ENCODE measurements around the gene LYRM2.

Gene LYRM2

GRCh38 chr6:89591745-89592144, 46.8 kb downstream of the LYRM2 start:
- Histone ChIP-seq H3K4me3 (ENCODE audit: low read depth, low read length) (no peak overlapping the region), H3K36me3 (ENCODE audit: control insufficient read depth, insufficient read depth, low read length) (no peaks in the 10 kb centered on the region), H3K9ac (ENCODE audit: low read length) (no peak overlapping the region), H3K4me1 (ENCODE audit: control insufficient read depth, insufficient read depth, low read length) (peaks cover 17% of the 10 kb centered on the region), H3K27me3 (ENCODE audit: control insufficient read depth, insufficient read depth, low read length) (no peaks in the 10 kb centered on the region), H3K9me3 (ENCODE audit: control insufficient read depth, insufficient read depth, low read depth, low read length) (no peaks in the 10 kb centered on the region), H3K27ac (ENCODE audit: low read depth, low read length) (no peak overlapping the region)

DNA sequence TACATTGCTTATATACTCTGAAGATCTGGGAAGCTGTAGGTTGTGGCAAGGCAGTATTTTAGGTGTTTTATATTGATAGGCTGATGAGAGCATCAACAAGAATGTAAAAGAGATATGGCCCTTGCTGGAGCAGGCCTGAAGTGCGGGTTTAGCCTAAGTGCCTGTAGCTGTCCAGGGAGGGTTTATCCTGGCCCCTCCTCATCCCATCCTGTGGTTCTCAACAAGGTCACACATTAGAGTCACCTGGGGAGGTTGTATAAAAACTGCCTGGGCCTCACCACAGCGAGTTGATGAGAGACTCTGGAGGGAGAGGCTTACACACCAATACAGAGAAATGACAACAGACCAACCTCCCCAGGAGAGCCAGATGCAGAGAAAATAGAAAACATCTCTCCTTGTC, 48.4 kb downstream of the LYRM2 start:
- H3K27ac ChIP-seq (ENCODE audit: low read depth, low read length): no peak overlapping the region
- no peaks in the 10 kb centered on the region for H3K36me3 ChIP-seq (ENCODE audit: control insufficient read depth, insufficient read depth, low read length)
- H3K4me3 ChIP-seq (ENCODE audit: low read depth, low read length): no peak overlapping the region
- no peaks in the 10 kb centered on the region for H3K9me3 ChIP-seq (ENCODE audit: control insufficient read depth, insufficient read depth, low read depth, low read length)
- H3K9ac ChIP-seq (ENCODE audit: low read length): no peak overlapping the region
- H3K27me3 ChIP-seq (ENCODE audit: control insufficient read depth, insufficient read depth, low read length): no peaks in the 10 kb centered on the region
- peaks cover 17% of the 10 kb centered on the region for H3K4me1 ChIP-seq (ENCODE audit: control insufficient read depth, insufficient read depth, low read length)

DNA sequence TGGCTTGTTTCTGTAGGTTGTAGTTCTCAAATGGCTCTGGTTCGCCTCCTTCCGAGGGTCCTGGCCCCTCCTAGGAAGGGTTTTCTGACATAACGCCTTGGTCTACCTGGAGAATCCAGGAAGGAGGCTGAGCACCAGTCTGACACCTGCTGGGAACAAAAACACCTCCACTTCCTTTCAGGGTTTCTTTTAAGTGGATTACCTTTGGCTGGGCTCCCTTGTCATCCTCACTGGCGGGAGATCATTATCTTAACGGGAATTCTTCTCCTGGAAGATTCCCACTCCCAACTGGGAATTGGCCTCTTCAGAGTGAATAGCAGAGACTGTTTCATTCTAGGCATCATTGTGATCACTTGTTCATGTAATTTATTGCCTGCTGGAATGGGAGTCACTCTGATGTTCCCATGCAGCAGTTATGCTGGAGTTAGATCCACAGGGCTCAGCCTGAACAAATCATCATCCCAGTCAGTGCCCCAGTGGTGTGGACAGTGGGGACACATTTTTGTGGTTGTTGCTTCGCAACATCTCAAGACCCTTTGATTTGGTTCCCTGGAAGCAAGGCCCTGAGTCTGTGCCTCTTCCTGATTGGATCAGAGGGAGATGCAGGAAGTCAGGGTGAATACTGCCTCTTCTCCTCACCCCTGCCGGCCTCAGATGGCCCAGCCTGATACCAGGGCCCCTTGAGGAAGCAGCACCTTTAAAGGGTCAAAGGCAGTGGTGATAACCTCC, 49.1 kb downstream of the LYRM2 start:
- H3K4me1 ChIP-seq (ENCODE audit: control insufficient read depth, insufficient read depth, low read length): peaks cover 17% of the 10 kb centered on the region
- no peaks in the 10 kb centered on the region for H3K9me3 ChIP-seq (ENCODE audit: control insufficient read depth, insufficient read depth, low read depth, low read length)
- no peaks in the 10 kb centered on the region for H3K36me3 ChIP-seq (ENCODE audit: control insufficient read depth, insufficient read depth, low read length)
- H3K27me3 ChIP-seq (ENCODE audit: control insufficient read depth, insufficient read depth, low read length): no peaks in the 10 kb centered on the region
- H3K27ac ChIP-seq (ENCODE audit: low read depth, low read length): no peak overlapping the region
- H3K9ac ChIP-seq (ENCODE audit: low read length): peak overlapping the region; percentile 34
- no peak overlapping the region for H3K4me3 ChIP-seq (ENCODE audit: low read depth, low read length)

GRCh38 chr6:89585154-89585553, 53.4 kb downstream of the LYRM2 start:
- Histone ChIP-seq H3K9me3 (ENCODE audit: control insufficient read depth, insufficient read depth, low read depth, low read length) (no peaks in the 10 kb centered on the region), H3K9ac (ENCODE audit: low read length) (no peak overlapping the region), H3K4me1 (ENCODE audit: control insufficient read depth, insufficient read depth, low read length) (peaks cover 13% of the 10 kb centered on the region), H3K27me3 (ENCODE audit: control insufficient read depth, insufficient read depth, low read length) (no peaks in the 10 kb centered on the region), H3K27ac (ENCODE audit: low read depth, low read length) (no peak overlapping the region), H3K36me3 (ENCODE audit: control insufficient read depth, insufficient read depth, low read length) (no peaks in the 10 kb centered on the region), H3K4me3 (ENCODE audit: low read depth, low read length) (no peak overlapping the region)

GRCh38 chr6:89584539-89584938, 54.0 kb downstream of the LYRM2 start:
- peaks cover 7% of the 10 kb centered on the region for H3K4me1 ChIP-seq (ENCODE audit: control insufficient read depth, insufficient read depth, low read length)
- no peak overlapping the region for H3K4me3 ChIP-seq (ENCODE audit: low read depth, low read length)
- no peak overlapping the region for H3K27ac ChIP-seq (ENCODE audit: low read depth, low read length)
- H3K9me3 ChIP-seq (ENCODE audit: control insufficient read depth, insufficient read depth, low read depth, low read length): no peaks in the 10 kb centered on the region
- no peaks in the 10 kb centered on the region for H3K27me3 ChIP-seq (ENCODE audit: control insufficient read depth, insufficient read depth, low read length)
- no peaks in the 10 kb centered on the region for H3K36me3 ChIP-seq (ENCODE audit: control insufficient read depth, insufficient read depth, low read length)
- no peak overlapping the region for H3K9ac ChIP-seq (ENCODE audit: low read length)

GRCh38 chr6:89583559-89583958, 55.0 kb downstream of the LYRM2 start:
- H3K4me1 ChIP-seq (ENCODE audit: control insufficient read depth, insufficient read depth, low read length): no peaks in the 10 kb centered on the region; the same call in 1 of the 2 replicates
- no peaks in the 10 kb centered on the region for H3K27me3 ChIP-seq (ENCODE audit: control insufficient read depth, insufficient read depth, low read length)
- H3K36me3 ChIP-seq (ENCODE audit: control insufficient read depth, insufficient read depth, low read length): no peaks in the 10 kb centered on the region
- H3K9me3 ChIP-seq (ENCODE audit: control insufficient read depth, insufficient read depth, low read depth, low read length): no peaks in the 10 kb centered on the region
- H3K9ac ChIP-seq (ENCODE audit: low read length): no peak overlapping the region
- no peak overlapping the region for H3K27ac ChIP-seq (ENCODE audit: low read depth, low read length)
- H3K4me3 ChIP-seq (ENCODE audit: low read depth, low read length): no peak overlapping the region

DNA sequence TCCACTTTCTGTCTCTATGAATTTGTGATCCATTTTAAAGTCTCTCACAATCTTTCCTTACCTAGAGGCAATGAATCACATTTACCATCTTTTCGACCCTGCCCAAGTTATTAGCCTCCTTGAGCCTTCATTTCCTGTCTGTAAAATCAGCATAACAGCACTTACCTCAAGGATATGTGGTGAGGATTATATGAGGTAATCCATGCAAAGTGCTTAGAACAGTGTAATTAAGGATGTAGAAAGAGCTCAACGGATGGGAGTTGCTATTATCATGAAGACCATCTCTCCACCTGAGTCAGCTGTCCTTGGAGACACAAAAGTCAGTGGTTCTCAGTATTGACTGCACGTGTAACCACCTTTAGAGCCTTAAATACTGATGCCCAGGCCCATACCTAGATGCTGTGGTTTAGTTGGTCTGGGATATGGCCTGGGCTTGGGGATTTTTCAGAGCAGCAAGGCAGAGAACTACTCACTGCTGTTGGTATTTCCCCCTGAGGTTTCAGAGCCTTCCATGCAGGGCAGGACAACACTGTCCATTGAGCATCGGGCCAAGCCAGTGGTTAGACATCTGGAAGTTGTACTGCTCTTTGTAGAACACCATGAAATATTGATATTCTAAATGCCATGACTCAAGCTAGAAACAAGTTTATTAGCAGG, 55.8 kb downstream of the LYRM2 start:
- no peak overlapping the region for H3K9ac ChIP-seq (ENCODE audit: low read length)
- H3K27me3 ChIP-seq (ENCODE audit: control insufficient read depth, insufficient read depth, low read length): no peaks in the 10 kb centered on the region
- H3K4me1 ChIP-seq (ENCODE audit: control insufficient read depth, insufficient read depth, low read length): no peaks in the 10 kb centered on the region; the same call in 1 of the 2 replicates
- no peaks in the 10 kb centered on the region for H3K9me3 ChIP-seq (ENCODE audit: control insufficient read depth, insufficient read depth, low read depth, low read length)
- no peak overlapping the region for H3K4me3 ChIP-seq (ENCODE audit: low read depth, low read length)
- H3K27ac ChIP-seq (ENCODE audit: low read depth, low read length): no peak overlapping the region
- H3K36me3 ChIP-seq (ENCODE audit: control insufficient read depth, insufficient read depth, low read length): no peaks in the 10 kb centered on the region

- Histone ChIP-seq H3K9ac (ENCODE audit: low read length) (no peak overlapping the region), H3K27me3 (ENCODE audit: control insufficient read depth, insufficient read depth, low read length) (no peaks in the 10 kb centered on the region), H3K36me3 (ENCODE audit: control insufficient read depth, insufficient read depth, low read length) (no peaks in the 10 kb centered on the region), H3K9me3 (ENCODE audit: control insufficient read depth, insufficient read depth, low read depth, low read length) (no peaks in the 10 kb centered on the region), H3K4me3 (ENCODE audit: low read depth, low read length) (no peak overlapping the region), H3K27ac (ENCODE audit: low read depth, low read length) (no peak overlapping the region), H3K4me1 (ENCODE audit: control insufficient read depth, insufficient read depth, low read length) (no peaks in the 10 kb centered on the region; the same call in 1 of the 2 replicates)
Measured at GRCh38 chr6:89581689-89582088, 56.9 kb downstream of the LYRM2 start.

DNA sequence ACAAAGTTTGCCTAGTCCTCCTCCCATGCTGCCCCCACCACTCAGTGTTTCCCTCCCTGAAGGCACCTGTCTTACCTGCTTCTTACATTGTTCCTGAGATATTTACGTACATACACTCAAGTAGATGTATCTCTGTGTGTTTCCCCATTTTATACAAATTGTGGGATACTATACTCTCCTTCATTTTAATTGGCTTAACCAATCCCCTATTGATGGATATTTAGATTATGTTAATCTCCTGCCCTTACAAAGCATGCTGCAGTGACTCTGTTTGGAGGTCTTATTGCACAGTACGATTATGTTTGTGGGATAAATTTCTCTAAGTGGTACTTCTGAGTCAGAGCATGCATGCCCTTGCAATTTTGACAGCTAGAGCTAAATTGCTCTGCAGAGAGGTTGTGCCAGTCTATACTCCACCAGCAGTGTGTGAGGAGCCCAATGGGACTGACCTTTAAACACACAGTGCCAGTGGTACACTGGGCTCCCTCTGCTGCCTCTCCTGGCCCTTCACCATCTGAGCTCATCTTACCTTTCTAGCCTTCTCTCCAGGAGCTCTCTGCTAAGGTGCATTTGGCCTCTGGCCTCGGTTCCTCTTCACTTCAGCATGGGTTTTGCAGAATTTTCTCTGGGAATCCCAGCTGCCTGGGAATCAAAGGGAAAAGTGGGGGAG, 57.4 kb downstream of the LYRM2 start:
- Histone ChIP-seq H3K27me3 (ENCODE audit: control insufficient read depth, insufficient read depth, low read length) (no peaks in the 10 kb centered on the region), H3K36me3 (ENCODE audit: control insufficient read depth, insufficient read depth, low read length) (no peaks in the 10 kb centered on the region), H3K9me3 (ENCODE audit: control insufficient read depth, insufficient read depth, low read depth, low read length) (no peaks in the 10 kb centered on the region), H3K4me1 (ENCODE audit: control insufficient read depth, insufficient read depth, low read length) (no peaks in the 10 kb centered on the region; the same call in 1 of the 2 replicates), H3K9ac (ENCODE audit: low read length) (no peak overlapping the region), H3K4me3 (ENCODE audit: low read depth, low read length) (no peak overlapping the region), H3K27ac (ENCODE audit: low read depth, low read length) (no peak overlapping the region)

DNA sequence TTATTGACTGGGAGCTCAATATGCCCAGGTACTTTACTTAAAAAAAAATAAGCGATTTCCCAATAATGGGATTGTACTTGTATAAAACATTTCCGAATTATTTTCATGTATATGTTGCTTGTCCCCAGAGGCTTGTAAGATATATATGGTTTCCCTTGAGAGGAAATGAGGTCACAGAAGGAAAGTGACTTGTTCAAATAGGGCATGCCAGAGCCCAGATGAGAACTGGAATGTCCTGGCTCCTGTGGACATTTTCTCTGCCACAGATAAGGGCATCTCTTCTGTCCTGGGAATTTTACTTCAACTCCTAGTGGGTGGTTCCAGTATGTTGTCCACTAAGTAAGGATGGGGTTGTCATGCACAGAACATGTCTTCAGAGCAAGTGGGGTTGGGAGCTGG, 63.0 kb downstream of the LYRM2 start:
- H3K36me3 ChIP-seq (ENCODE audit: control insufficient read depth, insufficient read depth, low read length): no peaks in the 10 kb centered on the region
- no peak overlapping the region for H3K27ac ChIP-seq (ENCODE audit: low read depth, low read length)
- no peaks in the 10 kb centered on the region for H3K4me1 ChIP-seq (ENCODE audit: control insufficient read depth, insufficient read depth, low read length)
- H3K27me3 ChIP-seq (ENCODE audit: control insufficient read depth, insufficient read depth, low read length): no peaks in the 10 kb centered on the region
- H3K4me3 ChIP-seq (ENCODE audit: low read depth, low read length): no peak overlapping the region
- no peak overlapping the region for H3K9ac ChIP-seq (ENCODE audit: low read length)
- H3K9me3 ChIP-seq (ENCODE audit: control insufficient read depth, insufficient read depth, low read depth, low read length): no peaks in the 10 kb centered on the region

DNA sequence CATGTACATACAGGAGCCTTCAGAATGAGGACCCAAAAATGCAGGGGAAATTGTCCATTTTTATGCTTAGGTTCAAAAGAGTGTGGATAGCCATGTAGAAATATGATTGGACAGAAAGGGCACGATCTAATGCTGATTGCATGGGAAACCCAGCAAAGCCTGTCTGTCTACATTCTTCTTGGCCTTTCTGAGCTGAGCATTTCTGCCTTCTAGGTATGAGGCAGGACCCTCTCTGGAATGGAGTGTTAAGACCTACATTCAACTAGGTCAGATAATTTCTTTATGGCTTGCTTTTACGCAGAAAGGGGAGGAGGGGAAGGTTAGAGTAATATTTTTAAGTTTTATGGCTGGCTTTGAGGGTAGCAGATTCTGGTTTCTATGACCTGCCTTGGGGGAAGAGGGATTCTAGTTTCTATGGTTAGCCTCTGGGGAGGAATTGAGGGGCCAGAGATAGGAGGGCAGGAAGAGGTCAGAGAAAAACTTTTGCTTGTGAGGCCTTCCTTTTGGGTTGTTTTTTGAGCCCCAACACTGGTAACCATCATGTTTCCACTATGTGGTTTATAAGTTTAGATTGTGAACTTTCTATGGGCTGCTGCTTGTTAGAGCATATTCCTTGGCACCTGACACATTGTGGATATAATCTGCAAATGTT, 63.5 kb downstream of the LYRM2 start:
- Histone ChIP-seq H3K27me3 (ENCODE audit: control insufficient read depth, insufficient read depth, low read length) (no peaks in the 10 kb centered on the region), H3K4me3 (ENCODE audit: low read depth, low read length) (no peak overlapping the region), H3K36me3 (ENCODE audit: control insufficient read depth, insufficient read depth, low read length) (no peaks in the 10 kb centered on the region), H3K27ac (ENCODE audit: low read depth, low read length) (no peak overlapping the region), H3K9ac (ENCODE audit: low read length) (no peak overlapping the region), H3K9me3 (ENCODE audit: control insufficient read depth, insufficient read depth, low read depth, low read length) (no peaks in the 10 kb centered on the region), H3K4me1 (ENCODE audit: control insufficient read depth, insufficient read depth, low read length) (no peaks in the 10 kb centered on the region)

All from HUES6 (cell line).